HepG2 (cell line): ENCODE measurements around the gene KRTAP12-2. TPM values are rescaled to one million over a fixed set of nuclear protein-coding genes. Genes with fewer than 3 reads are reported as not detected.

Experiments
- FOSL1 ChIP-seq: sonication (generic); formaldehyde crosslinking; IDR thresholded peaks from 2 replicates; pipeline ENCODE4 v1.9.0; 2021; ENCODE audit warnings: missing genetic modification reagents, borderline replicate concordance
- FOSL2 ChIP-seq: sonication (generic); formaldehyde crosslinking; IDR thresholded peaks from 2 replicates; pipeline ENCODE4 v1.4.0; 2020; ENCODE audit warnings: missing genetic modification reagents
- FOXC1 ChIP-seq: sonication (generic); formaldehyde crosslinking; IDR thresholded peaks from 2 replicates; pipeline ENCODE4 v1.8.0; 2022; ENCODE audit warnings: mild to moderate bottlenecking, missing genetic modification reagents, borderline replicate concordance
- HDAC2 ChIP-seq: sonication (generic); formaldehyde crosslinking; IDR thresholded peaks from 2 replicates; pipeline ENCODE4 v1.4.0; 2020; ENCODE audit warnings: missing genetic modification reagents
- KLF15 ChIP-seq: sonication (generic); formaldehyde crosslinking; IDR thresholded peaks from 2 replicates; pipeline ENCODE4 v1.8.1; 2023; ENCODE audit warnings: borderline replicate concordance, mild to moderate bottlenecking, inconsistent platforms, missing genetic modification reagents, mixed read lengths
- NR2F1 ChIP-seq, 2 experiments: fragments of 450-650 bp in 1 of 2; formaldehyde crosslinking in 1 of 2; IDR thresholded peaks; 2 replicates each; pipeline versions ENCODE4 v1.5.0 to v1.6.1; 2016 to 2020; ENCODE audit warnings: mild to moderate bottlenecking in 1 of 2, missing compliant biosample characterization in 1 of 2, missing genetic modification reagents in 1 of 2, moderate library complexity in 1 of 2
- SMAD9 ChIP-seq: sonication (generic); formaldehyde crosslinking; IDR thresholded peaks from 2 replicates; pipeline ENCODE4 v1.5.1; 2020; ENCODE audit warnings: mild to moderate bottlenecking, missing genetic modification reagents
- SSRP1 ChIP-seq: IDR thresholded peaks from 2 replicates; pipeline ENCODE4 v1.6.1; 2016; ENCODE audit warnings: control low read depth
- ZNF225 ChIP-seq: sonication (generic); formaldehyde crosslinking; IDR thresholded peaks from 2 replicates; pipeline ENCODE4 v1.4.0; 2020; ENCODE audit warnings: mild to moderate bottlenecking, missing genetic modification reagents
- ZNF749 ChIP-seq: sonication (generic); formaldehyde crosslinking; IDR thresholded peaks from 2 replicates; pipeline ENCODE4 v1.8.0; 2022; ENCODE audit warnings: mild to moderate bottlenecking, missing genetic modification reagents, moderate library complexity, borderline replicate concordance
- ZSCAN12 ChIP-seq: sonication (generic); formaldehyde crosslinking; IDR thresholded peaks from 2 replicates; pipeline ENCODE4 v1.9.0; 2021; ENCODE audit warnings: mild to moderate bottlenecking, missing genetic modification reagents
- polyA plus RNA-seq, 8 experiments: library from polyadenylated mRNA; depleted of rRNA in 3 of 8; stranded (reverse) in 7 of 8; unstranded in 1 of 8; fragments of >200 nt; fragmentation: Illumina TruSeq in 4 of 8; extraction: Trizol in 4 of 8; gene quantifications; 2 replicates each; pipeline versions ENCODE4 v1.2.1 to v1.2.3, GENCODE V29; 2011 to 2016; ENCODE audit warnings: low read depth in 4 of 8, missing spikeins in 1 of 8, mixed read lengths in 1 of 8; ENCODE audit not compliant: insufficient read depth in 1 of 8
- total RNA-seq, 5 experiments: library from RNA; depleted of rRNA; stranded (reverse); fragments of >200 nt; fragmentation: Illumina TruSeq; extraction: Trizol; gene quantifications; 2 replicates each; pipeline ENCODE4 v1.2.3, GENCODE V29; 2016; ENCODE audit warnings: low read depth in 1 of 5
- TF ChIP-seq, protein P1 (sequence below): sonication (generic); formaldehyde crosslinking; IDR thresholded peaks from 2 replicates; pipeline ENCODE4 v1.5.0; 2020; ENCODE audit warnings: mild to moderate bottlenecking, missing genetic modification reagents
- TF ChIP-seq, protein P2 (sequence below): sonication (generic); formaldehyde crosslinking; IDR thresholded peaks from 2 replicates; pipeline ENCODE4 v1.8.1; 2022; ENCODE audit warnings: mild to moderate bottlenecking, missing genetic modification reagents
- TF ChIP-seq, protein P3 (sequence below): sonication (generic); formaldehyde crosslinking; IDR thresholded peaks from 2 replicates; pipeline ENCODE4 v1.4.0; 2020; ENCODE audit warnings: mild to moderate bottlenecking, missing genetic modification reagents
- TF ChIP-seq, protein P4 (sequence below): sonication (generic); formaldehyde crosslinking; IDR thresholded peaks from 2 replicates; pipeline ENCODE4 v1.4.0; 2020; ENCODE audit warnings: mild to moderate bottlenecking, missing genetic modification reagents
- TF ChIP-seq, protein P5 (sequence below): sonication (generic); formaldehyde crosslinking; IDR thresholded peaks from 2 replicates; pipeline ENCODE4 v1.4.0; 2020; ENCODE audit warnings: missing genetic modification reagents, borderline replicate concordance
- TF ChIP-seq, protein P6 (sequence below): sonication (generic); formaldehyde crosslinking; IDR thresholded peaks from 2 replicates; pipeline ENCODE4 v1.8.0; 2022; ENCODE audit warnings: mild to moderate bottlenecking, missing genetic modification reagents, moderate library complexity
- TF ChIP-seq, protein P7 (sequence below): sonication (generic); formaldehyde crosslinking; IDR thresholded peaks from 2 replicates; pipeline ENCODE4 v1.5.0; 2020; ENCODE audit warnings: missing genetic modification reagents, mild to moderate bottlenecking, borderline replicate concordance

KRTAP12-2 gene
- total and polyA plus RNA-seq, 2 of the 13 experiments (the other 11 are each of a cell fraction or from before 2014, with no cell fraction given): not detected

DNA sequence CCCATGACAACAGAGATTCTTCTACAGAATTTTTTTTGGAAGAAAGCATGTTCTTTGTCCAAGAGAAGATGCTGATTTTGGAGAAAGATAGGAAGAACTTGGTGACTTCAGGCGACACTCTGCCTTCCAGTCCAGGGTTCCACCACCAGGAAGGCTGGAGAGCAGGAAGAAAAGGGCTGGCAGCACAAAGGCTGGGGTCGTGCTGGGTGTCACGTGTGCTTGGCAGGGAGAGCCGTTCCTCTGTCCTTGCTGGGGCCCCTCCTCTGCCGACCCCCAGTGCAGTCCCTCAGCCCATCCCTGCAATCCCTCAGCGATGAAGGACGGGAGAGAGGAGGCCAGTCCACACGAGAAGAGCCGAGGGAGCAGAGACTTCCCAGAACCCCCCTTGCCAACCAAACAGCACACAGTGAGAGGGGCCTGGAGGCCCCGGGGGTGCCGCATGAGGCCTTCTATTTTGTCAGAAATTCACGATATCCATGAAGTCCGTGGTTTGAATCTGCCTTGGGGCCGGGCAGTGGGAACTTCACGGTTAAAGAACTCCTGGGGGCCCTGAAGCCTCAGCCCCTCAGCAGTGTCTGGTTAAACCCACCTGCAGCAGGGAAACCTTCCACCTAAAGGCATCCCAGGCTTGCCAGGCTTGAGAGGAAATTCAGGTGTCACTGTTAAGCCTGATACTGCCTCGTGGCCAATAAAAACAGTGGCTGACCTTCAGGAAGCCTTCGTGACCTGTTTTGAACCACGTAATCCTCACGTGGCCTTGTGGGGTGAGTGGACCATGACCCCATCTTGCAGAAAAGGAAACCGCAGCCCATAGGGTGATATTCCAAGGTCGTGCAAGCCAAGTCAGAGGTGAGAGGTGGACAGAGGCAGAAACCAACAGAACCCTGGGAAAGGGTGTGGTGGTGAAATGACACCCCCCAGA, 33.6 kb upstream of the KRTAP12-2 start (continued):
- TF ChIP-seq FOSL2 (peak; percentile 80), ZNF749 (no peak), SMAD9 (CRISPR knock-in tag) (no peak), ZSCAN12 (CRISPR knock-in tag) (no peak), KLF15 (CRISPR knock-in tag) (no peak), NR2F1 (CRISPR knock-in tag; IDR thresholded peaks at IDR 0.05) (peak; percentile 52 to 90; a peak in 2 of 4 replicates), FOSL1 (CRISPR knock-in tag) (no peak), HDAC2 (CRISPR knock-in tag) (peak; percentile 88), ZNF225 (no peak), FOXC1 (CRISPR knock-in tag) (peak; percentile 55; the same call in 1 of the 2 replicates), SSRP1 (no peak)
- TF ChIP-seq, protein P1, sequence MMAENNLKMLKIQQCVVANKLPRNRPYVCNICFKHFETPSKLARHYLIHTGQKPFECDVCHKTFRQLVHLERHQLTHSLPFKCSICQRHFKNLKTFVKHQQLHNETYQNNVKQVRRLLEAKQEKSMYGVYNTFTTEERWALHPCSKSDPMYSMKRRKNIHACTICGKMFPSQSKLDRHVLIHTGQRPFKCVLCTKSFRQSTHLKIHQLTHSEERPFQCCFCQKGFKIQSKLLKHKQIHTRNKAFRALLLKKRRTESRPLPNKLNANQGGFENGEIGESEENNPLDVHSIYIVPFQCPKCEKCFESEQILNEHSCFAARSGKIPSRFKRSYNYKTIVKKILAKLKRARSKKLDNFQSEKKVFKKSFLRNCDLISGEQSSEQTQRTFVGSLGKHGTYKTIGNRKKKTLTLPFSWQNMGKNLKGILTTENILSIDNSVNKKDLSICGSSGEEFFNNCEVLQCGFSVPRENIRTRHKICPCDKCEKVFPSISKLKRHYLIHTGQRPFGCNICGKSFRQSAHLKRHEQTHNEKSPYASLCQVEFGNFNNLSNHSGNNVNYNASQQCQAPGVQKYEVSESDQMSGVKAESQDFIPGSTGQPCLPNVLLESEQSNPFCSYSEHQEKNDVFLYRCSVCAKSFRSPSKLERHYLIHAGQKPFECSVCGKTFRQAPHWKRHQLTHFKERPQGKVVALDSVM (CRISPR knock-in tag): no peak
- TF ChIP-seq, protein P2, sequence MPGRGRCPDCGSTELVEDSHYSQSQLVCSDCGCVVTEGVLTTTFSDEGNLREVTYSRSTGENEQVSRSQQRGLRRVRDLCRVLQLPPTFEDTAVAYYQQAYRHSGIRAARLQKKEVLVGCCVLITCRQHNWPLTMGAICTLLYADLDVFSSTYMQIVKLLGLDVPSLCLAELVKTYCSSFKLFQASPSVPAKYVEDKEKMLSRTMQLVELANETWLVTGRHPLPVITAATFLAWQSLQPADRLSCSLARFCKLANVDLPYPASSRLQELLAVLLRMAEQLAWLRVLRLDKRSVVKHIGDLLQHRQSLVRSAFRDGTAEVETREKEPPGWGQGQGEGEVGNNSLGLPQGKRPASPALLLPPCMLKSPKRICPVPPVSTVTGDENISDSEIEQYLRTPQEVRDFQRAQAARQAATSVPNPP (CRISPR knock-in tag): no peak
- TF ChIP-seq, protein P3, sequence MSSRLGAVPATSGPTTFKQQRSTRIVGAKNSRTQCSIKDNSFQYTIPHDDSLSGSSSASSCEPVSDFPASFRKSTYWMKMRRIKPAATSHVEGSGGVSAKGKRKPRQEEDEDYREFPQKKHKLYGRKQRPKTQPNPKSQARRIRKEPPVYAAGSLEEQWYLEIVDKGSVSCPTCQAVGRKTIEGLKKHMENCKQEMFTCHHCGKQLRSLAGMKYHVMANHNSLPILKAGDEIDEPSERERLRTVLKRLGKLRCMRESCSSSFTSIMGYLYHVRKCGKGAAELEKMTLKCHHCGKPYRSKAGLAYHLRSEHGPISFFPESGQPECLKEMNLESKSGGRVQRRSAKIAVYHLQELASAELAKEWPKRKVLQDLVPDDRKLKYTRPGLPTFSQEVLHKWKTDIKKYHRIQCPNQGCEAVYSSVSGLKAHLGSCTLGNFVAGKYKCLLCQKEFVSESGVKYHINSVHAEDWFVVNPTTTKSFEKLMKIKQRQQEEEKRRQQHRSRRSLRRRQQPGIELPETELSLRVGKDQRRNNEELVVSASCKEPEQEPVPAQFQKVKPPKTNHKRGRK (CRISPR knock-in tag): no peak
- TF ChIP-seq, protein P4, sequence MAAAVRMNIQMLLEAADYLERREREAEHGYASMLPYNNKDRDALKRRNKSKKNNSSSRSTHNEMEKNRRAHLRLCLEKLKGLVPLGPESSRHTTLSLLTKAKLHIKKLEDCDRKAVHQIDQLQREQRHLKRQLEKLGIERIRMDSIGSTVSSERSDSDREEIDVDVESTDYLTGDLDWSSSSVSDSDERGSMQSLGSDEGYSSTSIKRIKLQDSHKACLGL: no peak
- TF ChIP-seq, protein P5, sequence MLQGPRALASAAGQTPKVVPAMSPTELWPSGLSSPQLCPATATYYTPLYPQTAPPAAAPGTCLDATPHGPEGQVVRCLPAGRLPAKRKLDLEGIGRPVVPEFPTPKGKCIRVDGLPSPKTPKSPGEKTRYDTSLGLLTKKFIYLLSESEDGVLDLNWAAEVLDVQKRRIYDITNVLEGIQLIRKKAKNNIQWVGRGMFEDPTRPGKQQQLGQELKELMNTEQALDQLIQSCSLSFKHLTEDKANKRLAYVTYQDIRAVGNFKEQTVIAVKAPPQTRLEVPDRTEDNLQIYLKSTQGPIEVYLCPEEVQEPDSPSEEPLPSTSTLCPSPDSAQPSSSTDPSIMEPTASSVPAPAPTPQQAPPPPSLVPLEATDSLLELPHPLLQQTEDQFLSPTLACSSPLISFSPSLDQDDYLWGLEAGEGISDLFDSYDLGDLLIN (CRISPR knock-in tag): no peak
- TF ChIP-seq, protein P6, sequence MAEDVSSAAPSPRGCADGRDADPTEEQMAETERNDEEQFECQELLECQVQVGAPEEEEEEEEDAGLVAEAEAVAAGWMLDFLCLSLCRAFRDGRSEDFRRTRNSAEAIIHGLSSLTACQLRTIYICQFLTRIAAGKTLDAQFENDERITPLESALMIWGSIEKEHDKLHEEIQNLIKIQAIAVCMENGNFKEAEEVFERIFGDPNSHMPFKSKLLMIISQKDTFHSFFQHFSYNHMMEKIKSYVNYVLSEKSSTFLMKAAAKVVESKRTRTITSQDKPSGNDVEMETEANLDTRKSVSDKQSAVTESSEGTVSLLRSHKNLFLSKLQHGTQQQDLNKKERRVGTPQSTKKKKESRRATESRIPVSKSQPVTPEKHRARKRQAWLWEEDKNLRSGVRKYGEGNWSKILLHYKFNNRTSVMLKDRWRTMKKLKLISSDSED (CRISPR knock-in tag): no peak
- TF ChIP-seq, protein P7, sequence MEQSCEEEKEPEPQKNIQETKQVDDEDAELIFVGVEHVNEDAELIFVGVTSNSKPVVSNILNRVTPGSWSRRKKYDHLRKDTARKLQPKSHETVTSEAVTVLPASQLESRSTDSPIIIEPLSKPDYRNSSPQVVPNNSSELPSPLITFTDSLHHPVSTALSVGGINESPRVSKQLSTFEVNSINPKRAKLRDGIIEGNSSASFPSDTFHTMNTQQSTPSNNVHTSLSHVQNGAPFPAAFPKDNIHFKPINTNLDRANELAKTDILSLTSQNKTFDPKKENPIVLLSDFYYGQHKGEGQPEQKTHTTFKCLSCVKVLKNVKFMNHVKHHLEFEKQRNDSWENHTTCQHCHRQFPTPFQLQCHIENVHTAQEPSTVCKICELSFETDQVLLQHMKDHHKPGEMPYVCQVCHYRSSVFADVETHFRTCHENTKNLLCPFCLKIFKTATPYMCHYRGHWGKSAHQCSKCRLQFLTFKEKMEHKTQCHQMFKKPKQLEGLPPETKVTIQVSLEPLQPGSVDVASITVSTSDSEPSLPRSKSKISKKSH: no peak
